B cell (primary cell): ENCODE data around the gene FAM120AOS. TPM values are rescaled to one million over a fixed set of nuclear protein-coding genes. Genes with fewer than 3 reads are reported as not detected.
A peak's percentile ranks its signal among the peaks of the same experiment; 100 is the strongest.

Experiments
- ATAC-seq: fragments of 200-7000 bp; cut with Tn5 transposase; one replicate; pipeline ENCODE4 v1.10.0; 2021; ENCODE audit warnings: low read depth, mild to moderate bottlenecking, moderate number of reproducible peaks, moderate library complexity
- CTCF ChIA-PET: fragments of 350-600 bp; sonication (Branson Sonifier 250); formaldehyde crosslinking; loops from one replicate; lab custom pipeline; 2021; ENCODE audit warnings: antibody characterized with exemption, inconsistent platforms; lab: Charles Lee
- POLR2A ChIA-PET: fragments of 350-600 bp; sonication (Branson Sonifier 250); formaldehyde crosslinking; loops from one replicate; lab custom pipeline; 2021; ENCODE audit warnings: antibody characterized with exemption; lab: Charles Lee
- DNase-seq: peaks from one replicate; pipeline ENCODE4 v3.0.0; 2013
- H2AFZ ChIP-seq: 2 replicates; pipeline ENCODE4 v1.6.1; 2012; ENCODE audit warnings: mild to moderate bottlenecking, low read depth, low read length; ENCODE audit not compliant: insufficient read depth, poor library complexity, severe bottlenecking
- H3K27ac ChIP-seq, 2 donors: 1 replicate in 1 of 2; 2 replicates in 1 of 2; pipeline ENCODE4 v1.5.1; 2012 to 2013; ENCODE audit warnings: low read length in 2 of 2, mild to moderate bottlenecking in 2 of 2, moderate library complexity in 1 of 2
- H3K27me3 ChIP-seq, 4 experiments: fragments of 200-600 bp in 1 of 4; sonication (generic) in 1 of 4; replicated peaks in 1 of 4; 1 replicate in 2 of 4; 2 replicates in 2 of 4; pipeline versions ENCODE4 v1.6.1 to v1.7.0; 2013 to 2016; ENCODE audit warnings: low read length in 3 of 4, mild to moderate bottlenecking in 2 of 4, mixed read lengths in 1 of 4, moderate library complexity in 1 of 4; ENCODE audit not compliant: insufficient read depth in 4 of 4, control insufficient read depth in 3 of 4; ENCODE audit errors: control extremely low read depth in 1 of 4
- H3K36me3 ChIP-seq, 2 experiments: replicated peaks in 1 of 2; 1 replicate in 1 of 2; 2 replicates in 1 of 2; pipeline versions ENCODE4 v1.6.1 to v1.7.1; 2013; ENCODE audit warnings: low read length in 1 of 2; ENCODE audit not compliant: insufficient read depth in 2 of 2, control insufficient read depth in 1 of 2; ENCODE audit errors: control extremely low read depth in 1 of 2, extremely low read depth in 1 of 2
- H3K4me1 ChIP-seq, 2 donors: fragments of 200-600 bp in 1 of 2; sonication (generic) in 1 of 2; 1 replicate in 1 of 2; 2 replicates in 1 of 2; pipeline versions ENCODE4 v1.5.1 to v1.6.1; 2013 to 2017; ENCODE audit warnings: low read length in 2 of 2; ENCODE audit not compliant: control insufficient read depth in 2 of 2, insufficient read depth in 2 of 2
- H3K4me2 ChIP-seq: replicated peaks from 2 replicates; pipeline ENCODE3; 2012; ENCODE audit warnings: mild to moderate bottlenecking, low read depth, low read length; ENCODE audit not compliant: poor library complexity, severe bottlenecking
- H3K4me3 ChIP-seq, 5 experiments: fragments of 200-600 bp in 1 of 5; sonication (generic) in 1 of 5; 1 replicate in 3 of 5; 2 replicates in 2 of 5; pipeline versions ENCODE4 v1.5.1 to v1.7.0; 2011 to 2016; ENCODE audit warnings: low read length in 4 of 5, mild to moderate bottlenecking in 4 of 5, low read depth in 2 of 5, control low read depth in 1 of 5, moderate library complexity in 1 of 5; ENCODE audit not compliant: insufficient read depth in 1 of 5; ENCODE audit errors: control extremely low read depth in 1 of 5, extremely low read depth in 1 of 5
- H3K79me2 ChIP-seq: fragments of 200-600 bp; sonication (generic); one replicate; pipeline ENCODE4 v1.6.0; 2016; ENCODE audit warnings: low read length; ENCODE audit not compliant: control insufficient read depth, insufficient read depth
- H3K9ac ChIP-seq: fragments of 200-600 bp; sonication (generic); 2 replicates; pipeline ENCODE4 v1.6.1; 2017; ENCODE audit warnings: mild to moderate bottlenecking, low read length, moderate library complexity
- H3K9me3 ChIP-seq, 3 donors: one replicate each; pipeline versions ENCODE4 v1.6.1 to v1.7.1; 2013; ENCODE audit warnings: low read length in 2 of 3; ENCODE audit not compliant: control insufficient read depth in 2 of 3, insufficient read depth in 1 of 3; ENCODE audit errors: control extremely low read depth in 1 of 3
- H4K20me1 ChIP-seq: 2 replicates; pipeline ENCODE4 v1.6.0; 2012; ENCODE audit warnings: mild to moderate bottlenecking, low read length; ENCODE audit not compliant: insufficient read depth, control insufficient read depth, poor library complexity, severe bottlenecking
- H3K27ac Mint-ChIP-seq: one replicate; pipeline ENCODE4 v1.8.0; 2021; ENCODE audit warnings: mixed read lengths
- H3K27me3 Mint-ChIP-seq: one replicate; pipeline ENCODE4 v1.8.0; 2021; ENCODE audit warnings: mixed read lengths
- H3K4me1 Mint-ChIP-seq: one replicate; pipeline ENCODE4 v1.8.0; 2021; ENCODE audit warnings: mixed read lengths
- H3K4me3 Mint-ChIP-seq: one replicate; pipeline ENCODE4 v1.8.0; 2021; ENCODE audit warnings: mixed read lengths
- H3K9me3 Mint-ChIP-seq: one replicate; pipeline ENCODE4 v1.8.0; 2022; ENCODE audit warnings: mixed read lengths; ENCODE audit not compliant: insufficient read depth
- CTCF ChIP-seq: fragments of 200-600 bp; IDR thresholded peaks from one replicate; pipeline ENCODE4 v1.8.0; 2022; ENCODE audit warnings: antibody characterized with exemption, mild to moderate bottlenecking
- EZH2 ChIP-seq: IDR thresholded peaks from 2 replicates; pipeline ENCODE4 v1.6.1; 2012; ENCODE audit warnings: borderline replicate concordance, low read depth, mild to moderate bottlenecking, moderate library complexity, low read length; ENCODE audit not compliant: insufficient read depth, poor library complexity, severe bottlenecking
- WGBS: methylation state at CpG from one replicate; pipeline ENCODE4 v1.1.5; 2013; ENCODE audit warnings: missing lambda C conversion rate; ENCODE audit not compliant: insufficient coverage; 5-methylcytosine and 5-hydroxymethylcytosine counted together
- intact Hi-C: fragments of 100-400 bp; cut with micrococcal nuclease; formaldehyde crosslinking; loops from one replicate; pipeline ENCODE4 v1.10.0; 2022
- polyA plus RNA-seq: library from polyadenylated mRNA; depleted of rRNA; stranded (reverse); fragments of >200 nt; gene quantifications from 2 replicates; pipeline ENCODE4 v1.2.3, GENCODE V29; 2012
- total RNA-seq, 2 donors: library from RNA; stranded (reverse); fragments of 120-200 nt in 1 of 2; gene quantifications; 1 replicate in 1 of 2; 2 replicates in 1 of 2; pipeline versions ENCODE4 v1.2.3 to v1.2.4, GENCODE V29; 2013 to 2022

FAM120AOS gene
- total and polyA plus RNA-seq, 2 donors (not counting 1 experiment from before 2014, with no cell fraction given): 36.0 to 47.8 TPM

GRCh38 chr9:93461821-93462220 lies 8.4 kb upstream of the FAM120AOS start:
- Histone ChIP-seq H3K27ac (peak overlapping the region in 1 of 2 donors; percentile 38), H3K9me3 (no peaks in the 10 kb centered on the region), H3K27me3 (no peaks in the 10 kb centered on the region), H4K20me1 (no peaks in the 10 kb centered on the region), H3K4me3 (no peak overlapping the region), H2AFZ (no peak overlapping the region), H3K36me3 (no peaks in the 10 kb centered on the region), H3K4me2 (no peak overlapping the region), H3K4me1 (peaks cover 44 to 51% of the 10 kb centered on the region in 2 donors), H3K9ac (no peak overlapping the region), H3K79me2 (peaks cover 100% of the 10 kb centered on the region)
- ATAC-seq (no peak), DNase-seq (no peak)
- CTCF ChIA-PET: no interaction called here
- peak overlapping the region; percentile 17 for H3K27ac Mint-ChIP-seq
- no peak overlapping the region for H3K4me3 Mint-ChIP-seq
- no peaks in the 10 kb centered on the region for H3K27me3 Mint-ChIP-seq
- intact Hi-C loops: no loop called here
- H3K9me3 Mint-ChIP-seq: no peaks in the 10 kb centered on the region
- peaks cover 77% of the 10 kb centered on the region for H3K4me1 Mint-ChIP-seq
- POLR2A ChIA-PET: no interaction called here
- TF ChIP-seq CTCF: no peak
- no peak for TF ChIP-seq EZH2
- WGBS: no CpG with 5 or more reads among the region's 2 CpGs

GRCh38 chr9:93461414-93461743 lies 8.0 kb upstream of the FAM120AOS start:
- no peak overlapping the region for H3K27ac Mint-ChIP-seq

More at GRCh38 chr9:93461414-93461743, 8.0 kb upstream of the FAM120AOS start:
- Histone ChIP-seq H3K4me1 (peaks cover 43 to 50% of the 10 kb centered on the region in 2 donors), H3K9ac (no peak overlapping the region), H4K20me1 (no peaks in the 10 kb centered on the region), H3K4me3 (no peak overlapping the region), H3K9me3 (no peaks in the 10 kb centered on the region), H3K27me3 (no peaks in the 10 kb centered on the region), H3K79me2 (peaks cover 100% of the 10 kb centered on the region), H3K27ac (peak overlapping the region in 1 of 2 donors; percentile 50), H3K4me2 (peak overlapping the region; percentile 35), H3K36me3 (peaks cover 0 to 3% of the 10 kb centered on the region in 2 experiments), H2AFZ (no peak overlapping the region)
- TF ChIP-seq CTCF: no peak
- TF ChIP-seq EZH2: no peak
- no peak overlapping the region for H3K4me3 Mint-ChIP-seq
- H3K4me1 Mint-ChIP-seq: peaks cover 77% of the 10 kb centered on the region
- ATAC-seq (no peak), DNase-seq (no peak)
- ChIA-PET POLR2A (no interaction called here), CTCF (no interaction called here)
- H3K9me3 Mint-ChIP-seq: no peaks in the 10 kb centered on the region
- WGBS: no CpG with 5 or more reads among the region's 1 CpG
- intact Hi-C loops: no loop called here
- H3K27me3 Mint-ChIP-seq: no peaks in the 10 kb centered on the region
